ENCODE measurements around the gene ZFAND3.

Gene ZFAND3

GRCh38 chr6:38174806-38175495 is 355.4 kb downstream of the ZFAND3 start:
- no peak for DNase-seq

DNA sequence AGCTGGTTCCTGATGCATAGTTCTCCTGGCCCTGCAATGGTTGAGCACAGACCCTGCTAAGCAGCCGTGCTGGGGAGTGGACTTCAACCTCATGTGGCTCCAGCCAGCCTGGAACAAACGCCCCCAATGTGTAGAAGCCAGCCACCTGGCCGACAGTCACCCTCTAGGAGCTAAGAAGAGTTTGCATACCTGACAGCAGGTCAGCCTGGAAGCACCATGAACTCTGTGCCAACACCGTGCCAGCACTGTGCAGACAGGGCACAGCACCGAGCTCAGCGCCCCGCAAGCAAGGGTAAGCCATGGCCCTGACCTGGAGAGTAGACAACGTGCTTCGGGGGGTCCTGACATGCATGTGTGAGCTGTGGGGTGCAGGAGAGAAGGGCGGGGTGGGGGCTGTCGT is 356.3 kb downstream of the ZFAND3 start:
- no peak for DNase-seq

- no peak for DNase-seq
Observed at GRCh38 chr6:38176797-38177751, 357.5 kb downstream of the ZFAND3 start.

DNA sequence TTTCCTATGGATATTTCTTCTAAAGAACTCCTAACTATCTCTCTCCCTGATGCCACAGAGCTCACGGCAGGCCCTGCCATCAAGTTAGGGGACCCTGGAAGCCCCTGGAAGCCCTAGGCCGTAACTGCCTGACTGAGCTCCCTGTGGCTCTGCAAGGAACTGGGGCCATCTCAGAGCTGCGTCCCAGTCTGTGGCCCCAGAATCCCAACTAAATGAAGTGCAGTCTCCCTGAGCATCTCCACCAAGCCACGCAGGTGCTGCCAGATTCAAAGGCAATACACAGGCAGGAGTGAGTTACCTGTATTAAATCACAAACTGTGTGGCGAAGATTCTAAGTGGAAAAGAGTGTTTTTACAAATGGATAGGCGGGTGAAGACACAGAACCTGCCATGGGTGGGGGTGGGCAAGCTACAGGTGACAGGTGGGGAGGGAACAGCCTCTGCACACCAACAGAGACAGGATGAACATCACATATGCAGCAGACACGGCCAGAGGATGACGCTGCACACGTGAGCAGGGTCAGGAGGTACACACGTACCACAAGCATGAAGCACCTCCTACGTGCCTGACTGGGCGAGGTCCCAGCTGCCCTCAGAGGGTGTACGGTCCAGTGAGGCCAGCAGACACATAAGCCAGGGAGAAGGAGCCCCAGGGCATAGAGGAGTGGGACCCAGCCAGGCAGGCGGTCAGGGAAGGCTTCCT is 358.5 kb downstream of the ZFAND3 start:
- DNase-seq: no peak

DNA sequence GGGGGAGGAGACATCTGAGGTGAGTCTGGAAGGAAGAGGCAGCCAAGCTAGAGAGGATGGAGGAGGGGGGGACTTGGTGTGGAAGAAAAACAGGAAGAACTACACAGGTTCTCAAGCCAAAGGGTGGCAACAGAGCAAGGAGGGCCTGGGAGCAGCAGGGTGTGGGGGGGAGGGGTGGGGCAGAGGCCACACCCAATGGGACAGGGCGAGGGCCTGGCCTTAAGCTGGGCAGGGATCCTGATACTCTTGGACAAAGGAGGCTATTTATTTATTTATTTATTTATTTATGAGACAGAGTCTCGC is 359.0 kb downstream of the ZFAND3 start:
- DNase-seq: no peak

GRCh38 chr6:38179300-38179699 is 359.8 kb downstream of the ZFAND3 start:
- DNase-seq: no peak

GRCh38 chr6:38179794-38180430 is 360.4 kb downstream of the ZFAND3 start:
- no peak for DNase-seq

DNA sequence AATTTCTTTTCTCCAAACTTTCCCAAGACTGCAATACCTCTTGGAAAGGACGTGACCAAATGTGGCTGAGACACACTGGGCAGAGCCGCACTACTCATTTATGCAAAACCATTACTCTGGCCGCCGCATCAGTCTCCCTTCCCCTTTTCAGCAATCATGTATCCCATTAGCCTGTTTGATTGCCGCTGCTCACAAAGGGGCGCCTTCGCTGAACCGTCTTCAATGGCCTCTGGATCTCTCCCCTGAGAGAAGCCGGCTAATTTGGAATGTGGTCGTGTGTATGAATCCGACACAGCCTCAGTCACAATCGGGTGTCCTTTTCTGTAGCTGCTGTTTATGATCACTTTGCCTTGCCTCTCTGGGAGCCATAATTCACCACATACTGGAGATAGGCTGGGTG is 361.1 kb downstream of the ZFAND3 start:
- no peak for DNase-seq

- no peak for DNase-seq
Observed at GRCh38 chr6:38182426-38182825, 362.9 kb downstream of the ZFAND3 start.

GRCh38 chr6:38183856-38184584 is 364.5 kb downstream of the ZFAND3 start:
- DNase-seq: no peak

GRCh38 chr6:38184585-38185080 is 365.1 kb downstream of the ZFAND3 start:
- DNase-seq: no peak

- DNase-seq: no peak
Observed at GRCh38 chr6:38185244-38185643, 365.7 kb downstream of the ZFAND3 start.

GRCh38 chr6:38185752-38186151 is 366.2 kb downstream of the ZFAND3 start:
- no peak for DNase-seq

DNA sequence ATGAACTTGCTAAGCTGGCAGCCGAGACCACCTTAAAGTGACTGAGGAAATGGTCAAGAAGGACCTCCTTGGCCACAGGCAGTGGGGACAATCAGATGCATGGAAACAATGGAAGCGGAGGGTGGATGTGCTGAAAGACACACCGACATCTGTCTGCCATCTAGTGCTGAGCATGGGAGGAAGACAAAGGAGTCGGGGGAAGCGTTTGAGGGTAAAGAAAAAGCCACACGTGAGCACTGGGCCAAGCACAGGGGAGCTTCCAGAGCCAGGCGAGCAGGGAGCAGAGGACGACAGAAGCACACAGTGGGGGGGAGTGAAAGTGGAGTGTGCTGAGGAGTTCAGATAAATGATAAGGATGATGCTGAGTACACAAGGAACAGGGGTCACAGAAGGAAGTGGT is 367.8 kb downstream of the ZFAND3 start:
- DNase-seq: no peak

DNA sequence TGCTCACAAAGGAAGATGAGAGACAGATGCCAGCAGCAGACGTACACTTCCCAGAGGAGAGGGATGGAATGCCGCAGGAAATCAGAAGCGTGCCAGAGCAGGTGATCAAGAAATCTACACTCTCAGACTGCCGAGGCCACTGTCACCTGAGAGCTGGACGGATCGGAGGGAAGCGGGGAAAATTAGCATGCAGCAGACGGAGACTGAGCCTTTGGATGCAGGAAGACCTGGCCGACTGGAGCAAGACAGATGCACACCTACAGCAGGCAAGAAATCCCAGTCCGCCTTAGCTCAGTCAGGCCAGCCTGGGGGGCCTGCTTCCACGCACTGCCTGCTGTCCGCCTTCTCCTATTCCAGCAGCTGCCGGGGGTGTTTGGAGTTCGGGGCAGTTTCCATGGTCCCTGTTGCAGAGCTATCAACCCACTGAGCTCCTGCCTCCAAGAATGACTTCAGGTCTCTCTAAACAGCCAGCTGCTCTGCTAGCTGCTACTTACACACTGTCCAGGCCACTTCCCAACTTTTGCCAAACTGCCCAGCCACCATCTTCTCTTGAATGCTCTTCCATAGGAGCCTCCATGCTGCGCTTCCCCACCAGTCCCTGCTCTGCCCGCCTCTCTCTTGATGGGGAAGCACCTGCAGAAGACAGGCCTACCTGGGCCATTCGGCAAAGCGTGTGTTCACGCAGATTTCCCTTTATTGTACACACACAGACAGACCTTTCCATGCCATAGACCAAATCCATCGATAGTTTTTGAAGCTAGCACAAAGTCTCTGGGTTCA is 368.5 kb downstream of the ZFAND3 start:
- no peak for DNase-seq

DNA sequence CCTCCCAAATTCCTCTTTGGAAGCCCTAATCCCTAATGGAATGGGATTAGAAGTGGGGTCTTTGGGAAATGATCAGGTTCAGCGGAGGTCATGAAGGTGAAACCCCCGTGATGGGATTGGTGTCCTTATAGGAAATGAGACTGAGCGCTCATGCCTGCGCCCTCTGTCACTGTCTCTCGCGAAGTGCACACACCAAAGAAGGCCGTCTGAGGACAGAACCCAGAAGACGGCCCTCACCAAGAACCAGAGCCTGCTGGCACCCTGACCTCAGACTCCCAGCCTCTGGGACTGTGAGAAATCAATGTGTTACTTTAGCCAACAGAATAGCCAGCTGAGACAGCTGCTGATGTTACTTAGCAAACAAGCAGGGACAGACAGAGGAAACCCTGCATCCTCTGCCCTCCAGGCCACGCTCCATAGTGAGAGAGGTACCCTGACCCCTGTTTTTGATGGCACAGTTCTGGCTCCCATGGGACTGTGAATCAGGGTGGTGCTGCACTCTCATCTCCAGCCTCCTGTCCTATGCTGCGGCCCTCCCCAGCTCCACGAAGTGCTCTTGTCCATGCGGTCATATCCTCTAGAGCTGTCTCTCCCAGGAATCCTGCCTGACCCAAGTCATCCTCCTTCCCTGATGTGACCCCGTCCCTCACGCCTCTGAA is 369.3 kb downstream of the ZFAND3 start:
- DNase-seq: no peak

GRCh38 chr6:38191418-38191817 is 371.9 kb downstream of the ZFAND3 start:
- DNase-seq: no peak

GRCh38 chr6:38192011-38192410 is 372.5 kb downstream of the ZFAND3 start:
- no peak for DNase-seq

DNA sequence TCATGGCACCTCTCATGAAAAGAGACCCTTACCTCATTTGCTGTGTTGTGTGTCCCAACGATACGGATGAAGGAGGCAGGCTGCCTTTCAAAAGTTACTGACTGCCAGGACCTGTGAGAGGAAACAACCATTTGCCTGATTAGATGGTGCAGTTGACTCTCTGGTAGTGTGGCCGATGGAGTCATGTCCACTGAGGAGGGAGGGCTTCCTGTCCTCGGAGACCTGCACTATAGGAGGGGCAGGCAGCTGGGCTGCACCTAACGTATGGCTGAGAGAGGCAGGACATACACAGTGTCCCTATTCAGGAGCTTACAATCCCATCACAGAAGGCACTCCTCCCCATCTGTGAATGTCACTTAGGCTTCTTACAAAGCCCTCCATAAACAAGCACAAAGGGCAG is 373.0 kb downstream of the ZFAND3 start:
- no peak for DNase-seq

- no peak for DNase-seq
Observed at GRCh38 chr6:38193051-38193450, 373.5 kb downstream of the ZFAND3 start.
